HEK293 (cell line): ENCODE measurements around the gene ELMO1.

ENCODE experiments used
- CTCF ChIA-PET: fragments of 350-600 bp; formaldehyde crosslinking; extraction: SDS; loops from one replicate; lab custom pipeline; 2021; ENCODE audit warnings: antibody characterized with exemption; lab: Yijun Ruan, JAX
- POLR2A ChIA-PET: fragments of 300-600 bp; formaldehyde crosslinking; extraction: SDS; loops from one replicate; lab custom pipeline; 2020; ENCODE audit warnings: antibody characterized with exemption, inconsistent platforms; lab: Yijun Ruan, JAX
- H3K27ac ChIP-seq: fragments of 200-500 bp; sonication (Bioruptor generic); 2 replicates; pipeline ENCODE4 v1.5.1; 2014; ENCODE audit warnings: low read depth, low read length, control low read depth, inconsistent platforms; ENCODE audit errors: extremely low read depth
- H3K36me3 ChIP-seq, 2 experiments: fragments of 200-500 bp in 1 of 2; sonication (Bioruptor generic) in 1 of 2; 1 replicate in 1 of 2; 2 replicates in 1 of 2; pipeline ENCODE4 v1.5.1; 2014 to 2017; ENCODE audit warnings: inconsistent platforms in 2 of 2, low read length in 2 of 2; ENCODE audit not compliant: control insufficient read depth in 2 of 2, insufficient read depth in 1 of 2
- H3K4me1 ChIP-seq: fragments of 200-500 bp; sonication (Bioruptor generic); 2 replicates; pipeline ENCODE4 v1.5.1; 2014; ENCODE audit warnings: mild to moderate bottlenecking, low read length, inconsistent platforms; ENCODE audit not compliant: control insufficient read depth, insufficient read depth
- H3K4me3 ChIP-seq: 2 replicates; pipeline ENCODE4 v1.5.1; 2011; ENCODE audit warnings: low read depth, mild to moderate bottlenecking, control low read depth, low read length, moderate library complexity
- H3K9me3 ChIP-seq: fragments of 200-500 bp; sonication (Bioruptor generic); 2 replicates; pipeline ENCODE4 v1.5.1; 2014; ENCODE audit warnings: low read depth, low read length, inconsistent platforms; ENCODE audit not compliant: control insufficient read depth, insufficient read depth
- FEZF1 ChIP-seq: fragments of 450-650 bp; formaldehyde crosslinking; IDR thresholded peaks from 2 replicates; pipeline ENCODE4 v1.5.1; 2016; ENCODE audit warnings: missing biosample characterization, missing genetic modification characterization
- GLI2 ChIP-seq: fragments of 450-650 bp; formaldehyde crosslinking; IDR thresholded peaks from 2 replicates; pipeline ENCODE4; 2017; ENCODE audit warnings: missing biosample characterization, missing genetic modification characterization, low read depth, borderline replicate concordance
- GLIS2 ChIP-seq: fragments of 450-650 bp; formaldehyde crosslinking; IDR thresholded peaks from 2 replicates; pipeline ENCODE4 v1.5.1; 2016; ENCODE audit warnings: missing biosample characterization, missing genetic modification characterization
- KLF16 ChIP-seq: fragments of 450-650 bp; formaldehyde crosslinking; IDR thresholded peaks from 2 replicates; pipeline ENCODE4 v1.5.1; 2017; ENCODE audit warnings: missing biosample characterization, missing genetic modification characterization
- KLF17 ChIP-seq: fragments of 450-650 bp; formaldehyde crosslinking; IDR thresholded peaks from 2 replicates; pipeline ENCODE4 v1.5.1; 2016; ENCODE audit warnings: missing biosample characterization, missing genetic modification characterization
- OSR2 ChIP-seq: fragments of 450-650 bp; formaldehyde crosslinking; IDR thresholded peaks from 2 replicates; pipeline ENCODE4 v1.5.1; 2016; ENCODE audit warnings: missing biosample characterization, missing genetic modification characterization
- SP3 ChIP-seq: fragments of 450-650 bp; formaldehyde crosslinking; IDR thresholded peaks from 2 replicates; pipeline ENCODE4 v1.5.1; 2016; ENCODE audit warnings: missing biosample characterization, missing genetic modification characterization
- YY2 ChIP-seq: fragments of 450-650 bp; formaldehyde crosslinking; IDR thresholded peaks from 2 replicates; pipeline ENCODE4 v1.5.1; 2016; ENCODE audit warnings: missing biosample characterization, missing genetic modification characterization
- ZBTB20 ChIP-seq: fragments of 450-650 bp; formaldehyde crosslinking; IDR thresholded peaks from 2 replicates; pipeline ENCODE4 v1.5.1; 2016; ENCODE audit warnings: missing biosample characterization, missing genetic modification characterization
- ZBTB48 ChIP-seq: fragments of 450-650 bp; formaldehyde crosslinking; IDR thresholded peaks from 2 replicates; pipeline ENCODE4 v1.5.1; 2016; ENCODE audit warnings: missing biosample characterization, missing genetic modification characterization
- ZFP3 ChIP-seq: fragments of 450-650 bp; formaldehyde crosslinking; IDR thresholded peaks from 2 replicates; pipeline ENCODE4 v1.5.1; 2016; ENCODE audit warnings: low read depth, missing biosample characterization, missing genetic modification characterization
- ZFP69B ChIP-seq: fragments of 450-650 bp; formaldehyde crosslinking; IDR thresholded peaks from 2 replicates; pipeline ENCODE4 v1.5.1; 2016; ENCODE audit warnings: missing biosample characterization, missing genetic modification characterization
- ZNF132 ChIP-seq: fragments of 450-650 bp; formaldehyde crosslinking; IDR thresholded peaks from 2 replicates; pipeline ENCODE4 v1.5.1; 2017; ENCODE audit warnings: missing biosample characterization, missing genetic modification characterization, borderline replicate concordance
- ZNF175 ChIP-seq: fragments of 450-650 bp; formaldehyde crosslinking; IDR thresholded peaks from 2 replicates; pipeline ENCODE4 v1.5.1; 2016; ENCODE audit warnings: missing biosample characterization, missing genetic modification characterization
- ZNF19 ChIP-seq: fragments of 450-650 bp; formaldehyde crosslinking; IDR thresholded peaks from 2 replicates; pipeline ENCODE4; 2016; ENCODE audit warnings: missing biosample characterization, missing genetic modification characterization, low read depth
- ZNF202 ChIP-seq: fragments of 450-650 bp; formaldehyde crosslinking; IDR thresholded peaks from 2 replicates; pipeline ENCODE4 v1.5.1; 2016; ENCODE audit warnings: missing biosample characterization, missing genetic modification characterization, borderline replicate concordance
- ZNF211 ChIP-seq: fragments of 450-650 bp; formaldehyde crosslinking; IDR thresholded peaks from 2 replicates; pipeline ENCODE4 v1.5.1; 2016; ENCODE audit warnings: low read depth, missing biosample characterization, missing genetic modification characterization
- ZNF239 ChIP-seq: fragments of 450-650 bp; formaldehyde crosslinking; IDR thresholded peaks from 2 replicates; pipeline ENCODE4 v1.5.1; 2016; ENCODE audit warnings: missing biosample characterization, missing genetic modification characterization
- ZNF341 ChIP-seq: fragments of 450-650 bp; formaldehyde crosslinking; IDR thresholded peaks from 2 replicates; pipeline ENCODE4; 2016; ENCODE audit warnings: low read depth, missing biosample characterization, missing genetic modification characterization
- ZNF37A ChIP-seq: fragments of 450-650 bp; IDR thresholded peaks from 2 replicates; pipeline ENCODE4 v1.5.1; 2018; ENCODE audit warnings: missing biosample characterization, missing genetic modification characterization
- ZNF394 ChIP-seq: fragments of 450-650 bp; formaldehyde crosslinking; IDR thresholded peaks from 2 replicates; pipeline ENCODE4 v1.5.1; 2016; ENCODE audit warnings: missing biosample characterization, missing genetic modification characterization, mild to moderate bottlenecking, moderate library complexity, borderline replicate concordance
- ZNF433 ChIP-seq: fragments of 450-650 bp; formaldehyde crosslinking; IDR thresholded peaks from 2 replicates; pipeline ENCODE4 v1.5.1; 2016; ENCODE audit warnings: missing biosample characterization, missing genetic modification characterization, low read depth
- ZNF473 ChIP-seq: fragments of 450-650 bp; formaldehyde crosslinking; IDR thresholded peaks from 2 replicates; pipeline ENCODE4 v1.5.1; 2017; ENCODE audit warnings: missing biosample characterization, missing genetic modification characterization
- ZNF501 ChIP-seq: fragments of 450-650 bp; formaldehyde crosslinking; IDR thresholded peaks from 2 replicates; pipeline ENCODE4 v1.5.1; 2016; ENCODE audit warnings: missing biosample characterization, missing genetic modification characterization
- ZNF558 ChIP-seq: fragments of 450-650 bp; formaldehyde crosslinking; IDR thresholded peaks from 2 replicates; pipeline ENCODE4 v1.5.1; 2016; ENCODE audit warnings: missing biosample characterization, missing genetic modification characterization
- ZNF623 ChIP-seq: fragments of 450-650 bp; formaldehyde crosslinking; IDR thresholded peaks from 2 replicates; pipeline ENCODE4 v1.5.1; 2016; ENCODE audit warnings: missing biosample characterization, missing genetic modification characterization
- ZNF704 ChIP-seq: fragments of 450-650 bp; formaldehyde crosslinking; IDR thresholded peaks from 2 replicates; pipeline ENCODE4 v1.5.1; 2016; ENCODE audit warnings: missing biosample characterization, missing genetic modification characterization
- ZNF747 ChIP-seq: fragments of 450-650 bp; formaldehyde crosslinking; IDR thresholded peaks from 2 replicates; pipeline ENCODE4 v1.5.1; 2016; ENCODE audit warnings: missing biosample characterization, missing genetic modification characterization
- ZNF785 ChIP-seq: fragments of 450-650 bp; formaldehyde crosslinking; IDR thresholded peaks from 2 replicates; pipeline ENCODE4 v1.5.1; 2016; ENCODE audit warnings: missing biosample characterization, missing genetic modification characterization
- TF ChIP-seq, protein P1 (sequence below): fragments of 450-650 bp; formaldehyde crosslinking; IDR thresholded peaks from 2 replicates; pipeline ENCODE4 v1.5.1; 2017; ENCODE audit warnings: missing biosample characterization, mild to moderate bottlenecking, missing genetic modification characterization, moderate library complexity

Gene ELMO1

DNA sequence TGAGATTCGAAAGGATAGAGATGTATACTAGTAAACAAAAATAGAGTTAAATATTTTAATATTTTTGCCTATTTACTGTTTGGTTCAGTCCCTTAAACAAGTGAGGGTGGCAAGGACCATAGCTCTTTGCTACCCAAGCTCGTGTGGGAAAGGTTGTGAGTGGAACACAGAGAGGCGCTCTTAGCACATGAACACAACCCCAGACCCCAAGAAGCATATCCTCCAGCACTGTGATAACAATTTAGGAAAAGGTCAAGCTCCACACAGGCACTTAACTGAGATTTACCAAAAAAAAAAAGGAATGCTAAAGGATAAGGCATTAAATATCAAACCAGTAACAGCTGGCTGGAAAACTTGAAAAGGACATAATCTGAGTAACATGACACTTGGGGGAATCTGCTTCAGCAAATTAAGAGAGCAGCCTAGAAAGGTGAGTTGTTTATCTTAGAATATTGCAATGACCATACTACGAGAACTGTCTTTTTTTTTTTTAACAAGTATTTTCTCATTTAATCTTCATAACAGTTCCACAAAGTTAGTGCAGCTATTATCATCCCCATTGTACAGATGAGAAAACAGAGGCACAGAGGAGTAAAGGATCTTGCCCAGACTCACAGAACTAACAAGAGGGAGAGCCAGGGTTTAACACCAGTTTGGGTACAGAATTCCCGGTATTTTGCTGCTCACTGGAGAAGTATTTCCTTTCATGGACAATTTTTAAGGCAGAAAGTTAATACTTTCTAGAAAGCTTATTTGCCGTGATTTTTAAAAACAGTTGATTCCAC, 420.9 kb downstream of the ELMO1 start:
- ChIA-PET CTCF (interaction anchor here (0.5 to 1.9 kb wide), 6 partner anchors 66 to 174 kb away, joined by 4 to 13 read pairs (median 6); no protein-coding TSS in a partner anchor), POLR2A (no interaction called here)

GRCh38 chr7:37027104-37027503, 421.6 kb downstream of the ELMO1 start:
- H3K36me3 ChIP-seq = no peaks in the 10 kb centered on the region
- no peaks in the 10 kb centered on the region for H3K9me3 ChIP-seq
- H3K4me3 ChIP-seq = no peak overlapping the region
- ChIA-PET POLR2A (no interaction called here), CTCF (interaction anchor here (0.7 to 1.9 kb wide), 5 partner anchors 152 to 175 kb away, joined by 4 to 13 read pairs (median 6); no protein-coding TSS in a partner anchor)
- no peak overlapping the region for H3K27ac ChIP-seq
- TF ChIP-seq FEZF1 = no peak
- no peak for TF ChIP-seq ZNF433
- TF ChIP-seq ZNF623 (tag by site-specific recombination) = no peak
- TF ChIP-seq ZNF202 (tag by site-specific recombination) = no peak
- no peak for TF ChIP-seq ZNF132 (tag by site-specific recombination)
- no peak for TF ChIP-seq ZNF175 (tag by site-specific recombination)
- TF ChIP-seq GLI2 = no peak
- TF ChIP-seq ZFP69B = no peak
- no peak for TF ChIP-seq GLIS2 (tag by site-specific recombination)
- no peak for TF ChIP-seq ZNF239
- TF ChIP-seq ZNF473 = no peak
- no peak for TF ChIP-seq SP3 (tag by site-specific recombination)
- TF ChIP-seq ZBTB20 (tag by site-specific recombination) = no peak
- TF ChIP-seq ZNF211 (tag by site-specific recombination) = no peak
- no peak for TF ChIP-seq ZNF37A (tag by site-specific recombination)
- no peak for TF ChIP-seq ZNF341 (tag by site-specific recombination)
- H3K4me1 ChIP-seq = peaks cover 6% of the 10 kb centered on the region; the same call in 1 of the 2 replicates

More for the DNA sequence above, 420.9 kb downstream of the ELMO1 start:
- Histone ChIP-seq H3K9me3 (no peaks in the 10 kb centered on the region), H3K4me1 (peaks cover 8% of the 10 kb centered on the region)
- no peak for TF ChIP-seq ZFP3 (tag by site-specific recombination)
- no peak for TF ChIP-seq KLF16 (tag by site-specific recombination)
- TF ChIP-seq OSR2 = no peak
- no peak for TF ChIP-seq ZNF19 (tag by site-specific recombination)
- TF ChIP-seq ZNF558 (tag by site-specific recombination) = no peak
- no peak for TF ChIP-seq YY2 (tag by site-specific recombination)
- TF ChIP-seq, all 188 proteins: peak for 0
- Histone ChIP-seq H3K4me3 (no peak overlapping the region), H3K27ac (no peak overlapping the region), H3K36me3 (no peaks in the 10 kb centered on the region)

GRCh38 chr7:37018954-37019353, 429.7 kb downstream of the ELMO1 start:
- Histone ChIP-seq H3K4me3 (no peak overlapping the region), H3K36me3 (no peaks in the 10 kb centered on the region), H3K4me1 (no peaks in the 10 kb centered on the region), H3K27ac (no peak overlapping the region), H3K9me3 (no peaks in the 10 kb centered on the region)
- ChIA-PET CTCF (interaction anchor here (0.6 kb wide), 1 partner anchor 347 kb away, joined by 3 read pairs; no protein-coding TSS in a partner anchor), POLR2A (no interaction called here)
- no peak for TF ChIP-seq ZNF501 (tag by site-specific recombination)
- TF ChIP-seq ZNF473 = no peak
- no peak for TF ChIP-seq KLF17 (tag by site-specific recombination)
- TF ChIP-seq, protein P1, sequence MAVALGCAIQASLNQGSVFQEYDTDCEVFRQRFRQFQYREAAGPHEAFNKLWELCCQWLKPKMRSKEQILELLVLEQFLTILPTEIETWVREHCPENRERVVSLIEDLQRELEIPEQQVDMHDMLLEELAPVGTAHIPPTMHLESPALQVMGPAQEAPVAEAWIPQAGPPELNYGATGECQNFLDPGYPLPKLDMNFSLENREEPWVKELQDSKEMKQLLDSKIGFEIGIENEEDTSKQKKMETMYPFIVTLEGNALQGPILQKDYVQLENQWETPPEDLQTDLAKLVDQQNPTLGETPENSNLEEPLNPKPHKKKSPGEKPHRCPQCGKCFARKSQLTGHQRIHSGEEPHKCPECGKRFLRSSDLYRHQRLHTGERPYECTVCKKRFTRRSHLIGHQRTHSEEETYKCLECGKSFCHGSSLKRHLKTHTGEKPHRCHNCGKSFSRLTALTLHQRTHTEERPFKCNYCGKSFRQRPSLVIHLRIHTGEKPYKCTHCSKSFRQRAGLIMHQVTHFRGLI = no peak
- no peak for TF ChIP-seq ZNF747 (tag by site-specific recombination)
- no peak for TF ChIP-seq ZNF394 (tag by site-specific recombination)
- TF ChIP-seq ZNF704 = no peak
- no peak for TF ChIP-seq FEZF1
- TF ChIP-seq OSR2 = no peak
- no peak for TF ChIP-seq ZBTB48 (tag by site-specific recombination)
- TF ChIP-seq ZNF785 (tag by site-specific recombination) = no peak
- no peak for TF ChIP-seq ZNF202 (tag by site-specific recombination)
